Ovary (tissue), 9 donors: ENCODE measurements around the gene NCS1. TPM values are rescaled to one million over a fixed set of nuclear protein-coding genes. Genes with fewer than 3 reads are reported as not detected.

Experiments used
- DNase-seq, 5 donors: peaks; one replicate each; pipeline ENCODE4 v3.0.0-alpha.2; 2019 to 2020
- H3K27ac ChIP-seq, 2 donors: fragments of 200-600 bp; one replicate each; pipeline versions ENCODE4 v1.5.1 to v1.8.0; 2019 to 2022
- H3K27me3 ChIP-seq: fragments of 200-600 bp; one replicate; pipeline ENCODE4 v1.8.0; 2022
- H3K36me3 ChIP-seq: fragments of 200-600 bp; sonication (generic); one replicate; pipeline ENCODE4 v1.5.1; 2019
- H3K4me1 ChIP-seq: one replicate; pipeline ENCODE4 v1.8.1; 2013; ENCODE audit warnings: mild to moderate bottlenecking, moderate library complexity; ENCODE audit not compliant: insufficient read depth
- H3K4me3 ChIP-seq: fragments of 200-600 bp; sonication (generic); one replicate; pipeline ENCODE4 v1.5.1; 2017
- H3K9me3 ChIP-seq, 2 donors: fragments of 200-600 bp in 1 of 2; sonication (generic) in 1 of 2; one replicate each; pipeline versions ENCODE4 v1.5.1 to v1.8.1; 2013 to 2019; ENCODE audit warnings: mild to moderate bottlenecking in 1 of 2, moderate library complexity in 1 of 2
- CTCF ChIP-seq, 3 donors: fragments of 450-650 bp in 2 of 3; fragments of 200-600 bp in 1 of 3; IDR thresholded peaks; one replicate each; pipeline versions ENCODE4 v1.5.1 to v1.8.0; 2016 to 2022; ENCODE audit warnings: antibody characterized with exemption in 3 of 3, mild to moderate bottlenecking in 1 of 3
- EP300 ChIP-seq: sonication (generic); formaldehyde crosslinking; IDR thresholded peaks from one replicate; pipeline ENCODE4 v1.6.1; 2017; ENCODE audit warnings: antibody characterized with exemption
- POLR2A ChIP-seq: fragments of 450-650 bp; IDR thresholded peaks from one replicate; pipeline ENCODE4 v1.6.1; 2017; ENCODE audit warnings: antibody characterized with exemption, mild to moderate bottlenecking, moderate library complexity
- WGBS, 3 donors: extraction: QIAGEN DNeasy Blood & Tissue Kit in 1 of 3; methylation state at CpG; one replicate each; pipeline versions ENCODE4 v1.1.5 to v1.1.7; 2013 to 2017; 5-methylcytosine and 5-hydroxymethylcytosine counted together
- intact Hi-C, 4 donors: fragments of 100-400 bp; cut with DNase I; formaldehyde crosslinking; loops; one replicate each; pipeline versions ENCODE4 v1.11.0 to v1.15.1; 2022 to 2023
- polyA plus RNA-seq, 2 donors: library from polyadenylated mRNA; stranded (reverse); fragments of 200-250 nt in 1 of 2; fragments of 350-450 nt in 1 of 2; fragmentation: Illumina TruSeq in 1 of 2; extraction: RNeasy Lipid Tissue Mini Kit (QIAGEN cat#74804) in 1 of 2; gene quantifications; one replicate each; pipeline ENCODE4 v1.2.3, GENCODE V29; 2013 to 2014
- total RNA-seq, 7 donors: library from RNA; depleted of rRNA in 2 of 7; stranded (reverse); fragments of >200 nt in 2 of 7; fragmentation: NEBNext Ultra II Directional in 3 of 7; extraction: Animal tissue kit (Norgen Biotek cat#: 25700) in 3 of 7; gene quantifications; one replicate each; pipeline versions ENCODE4 v1.1.0 to v1.2.4, GENCODE V29; 2016 to 2023
- donor health status: DM: no; HTN: no; CAD: no; lungs with moderate emphysema.
- donor health status: DM: no; HTN: no; CAD: no.
- donor health status: Bipolar disorder and iron deficiency.
- donor health status: DM: yes; HTN: yes; CAD: no.
- donor health status: DM: no; HTN: no; CAD: no.
- donor health status: DM: yes; HTN: yes; CAD: no.

Gene NCS1
- total and polyA plus RNA-seq, 9 donors: 3.6 to 46.7 (median 25.0) TPM

- Histone ChIP-seq H3K27ac (no peak overlapping the region), H3K27me3 (no peaks in the 10 kb centered on the region), H3K9me3 (no peaks in the 10 kb centered on the region), H3K4me3 (no peak overlapping the region), H3K4me1 (no peaks in the 10 kb centered on the region), H3K36me3 (no peaks in the 10 kb centered on the region)
- 88 to 92% (median 89%) methylated on average over 8 of the region's 8 CpGs for WGBS, 3 donors
- TF ChIP-seq POLR2A: no peak
- TF ChIP-seq EP300: no peak
- no peak for TF ChIP-seq CTCF (IDR thresholded peaks at IDR 0.05)
- DNase-seq: no peak
- intact Hi-C loops: no loop called here
Measured at GRCh38 chr9:130158001-130158400, 14.2 kb upstream of the NCS1 start.

GRCh38 chr9:130159057-130159456, 13.1 kb upstream of the NCS1 start:
- H3K4me3 ChIP-seq: no peak overlapping the region
- intact Hi-C loops: no loop called here
- H3K4me1 ChIP-seq: no peaks in the 10 kb centered on the region
- no peak for DNase-seq
- 79 to 84% (median 83%) methylated on average over 8 of the region's 8 CpGs for WGBS, 3 donors
- no peaks in the 10 kb centered on the region for H3K36me3 ChIP-seq
- TF ChIP-seq EP300: no peak
- TF ChIP-seq CTCF (IDR thresholded peaks at IDR 0.05): no peak
- no peak for TF ChIP-seq POLR2A
- no peaks in the 10 kb centered on the region for H3K27me3 ChIP-seq
- no peak overlapping the region for H3K27ac ChIP-seq
- no peaks in the 10 kb centered on the region for H3K9me3 ChIP-seq

GRCh38 chr9:130159915-130160670, 12.1 kb upstream of the NCS1 start:
- intact Hi-C loops: no loop called here
- no peaks in the 10 kb centered on the region for H3K4me1 ChIP-seq
- DNase-seq: no peak
- H3K27me3 ChIP-seq: no peaks in the 10 kb centered on the region
- 83 to 85% (median 83%) methylated on average over 10 of the region's 10 CpGs for WGBS, 3 donors
- TF ChIP-seq CTCF (IDR thresholded peaks at IDR 0.05) (no peak), EP300 (no peak), POLR2A (no peak)
- no peaks in the 10 kb centered on the region for H3K9me3 ChIP-seq
- H3K4me3 ChIP-seq: no peak overlapping the region
- no peak overlapping the region for H3K27ac ChIP-seq
- no peaks in the 10 kb centered on the region for H3K36me3 ChIP-seq

- Histone ChIP-seq H3K36me3 (no peaks in the 10 kb centered on the region), H3K4me1 (no peaks in the 10 kb centered on the region), H3K27me3 (no peaks in the 10 kb centered on the region), H3K9me3 (no peaks in the 10 kb centered on the region), H3K27ac (no peak overlapping the region), H3K4me3 (no peak overlapping the region)
- TF ChIP-seq POLR2A (no peak), CTCF (IDR thresholded peaks at IDR 0.05) (no peak), EP300 (no peak)
- WGBS, 3 donors: 90 to 95% (median 93%) methylated on average over 3 of the region's 3 CpGs
- intact Hi-C loops: no loop called here
- DNase-seq: no peak
Measured at GRCh38 chr9:130160862-130161470, 11.2 kb upstream of the NCS1 start.
